Breast epithelium (tissue), 4 donors: ENCODE results near the gene PRR35. TPM values are rescaled to one million over a fixed set of nuclear protein-coding genes. Genes with fewer than 3 reads are reported as not detected.
A peak's percentile ranks its signal among the peaks of the same experiment; 100 is the strongest.

Experiments
- DNase-seq, 2 donors: peaks; one replicate each; pipeline ENCODE4 v3.0.0-alpha.2; 2019; ENCODE audit warnings: low spot score in 2 of 2
- H3K27ac ChIP-seq, 2 donors: fragments of 200-600 bp; sonication (generic) in 1 of 2; one replicate each; pipeline ENCODE4 v1.5.1; 2016 to 2019; ENCODE audit warnings: mild to moderate bottlenecking in 1 of 2
- H3K27me3 ChIP-seq, 2 donors: fragments of 200-600 bp; sonication (generic) in 1 of 2; one replicate each; pipeline versions ENCODE4 v1.5.1 to v1.6.0; 2017 to 2019; ENCODE audit warnings: control low read depth in 1 of 2, mild to moderate bottlenecking in 1 of 2
- H3K36me3 ChIP-seq: fragments of 200-600 bp; one replicate; pipeline ENCODE4 v1.5.1; 2019
- H3K4me1 ChIP-seq, 2 donors: fragments of 200-600 bp; sonication (generic); one replicate each; pipeline ENCODE4 v1.5.1; 2016 to 2019; ENCODE audit warnings: control low read depth in 1 of 2
- H3K4me3 ChIP-seq, 3 donors: fragments of 200-600 bp; sonication (generic); 1 replicate in 2 of 3; 2 replicates in 1 of 3; pipeline ENCODE4 v1.5.1; 2016 to 2019; ENCODE audit warnings: mild to moderate bottlenecking in 3 of 3, moderate library complexity in 2 of 3
- H3K9me3 ChIP-seq, 2 donors: fragments of 200-600 bp; sonication (generic) in 1 of 2; one replicate each; pipeline ENCODE4 v1.5.1; 2016 to 2019; ENCODE audit warnings: control low read depth in 1 of 2
- POLR2A ChIP-seq: fragments of 450-650 bp; IDR thresholded peaks from one replicate; pipeline ENCODE4 v1.6.1; 2016; ENCODE audit warnings: antibody characterized with exemption, mild to moderate bottlenecking, moderate library complexity
- POLR2AphosphoS5 ChIP-seq, 3 donors: sonication (generic); formaldehyde crosslinking; IDR thresholded peaks; one replicate each; pipeline ENCODE4 v1.6.1; 2017; ENCODE audit warnings: antibody characterized with exemption in 3 of 3
- intact Hi-C: fragments of 100-400 bp; cut with DNase I; formaldehyde crosslinking; loops from one replicate; pipeline ENCODE4 v1.15.1; 2023; ENCODE audit warnings: low total_unique reads
- total RNA-seq, 3 donors: library from RNA; depleted of rRNA; stranded (reverse); fragments of >200 nt; gene quantifications; one replicate each; pipeline ENCODE4 v1.1.0, GENCODE V29; 2016
- TF ChIP-seq, protein P1 (sequence below), 3 donors: fragments of 450-650 bp; IDR thresholded peaks; one replicate each; pipeline ENCODE4 v1.5.1; 2016 to 2017; ENCODE audit warnings: antibody characterized with exemption in 3 of 3, mild to moderate bottlenecking in 3 of 3, moderate library complexity in 3 of 3

Gene PRR35
- total RNA-seq: not detected

DNA sequence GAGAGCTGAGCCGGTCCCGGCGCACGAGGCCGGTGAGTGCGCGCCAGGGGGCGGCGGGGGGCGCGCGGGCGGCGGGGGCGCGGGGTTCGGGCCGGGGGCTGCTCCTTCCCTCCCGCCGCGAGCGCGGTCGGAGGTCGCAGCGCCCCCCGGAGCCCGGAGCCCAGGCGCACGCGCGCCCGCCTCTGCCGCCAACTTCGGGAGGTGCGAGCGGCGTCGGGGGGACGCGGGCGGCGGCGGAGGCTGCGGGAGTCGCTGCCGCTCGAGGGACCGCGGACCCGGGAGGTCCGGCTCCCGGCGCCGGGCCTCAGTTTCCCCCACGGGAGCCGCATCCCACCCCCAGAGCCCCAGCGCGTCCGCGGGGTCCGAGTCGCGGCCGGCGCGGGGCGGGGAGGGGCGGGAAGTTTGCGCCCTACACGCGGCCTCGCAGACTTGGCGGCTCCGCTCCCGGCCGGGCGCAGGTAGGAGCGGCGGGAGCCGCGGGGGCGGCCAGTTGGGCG, at the start of gene PRR35:
Gene PRR35, plus strand, starts transcription at position 191 of the 497 bp plus-strand sequence. CDS start 2,901 bp downstream, outside the sequence.
- no peaks in the 10 kb centered on the region for H3K9me3 ChIP-seq
- no peak for DNase-seq
- H3K4me3 ChIP-seq: peak within 1 kb of the TSS in 2 of 3 donors; percentile 29 to 60
- intact Hi-C loops: no loop called here
- no peaks in the 10 kb centered on the region for H3K36me3 ChIP-seq
- peaks cover 5 to 41% of the 10 kb centered on the region in 2 donors for H3K27me3 ChIP-seq
- TF ChIP-seq POLR2AphosphoS5 (IDR thresholded peaks at IDR 0.05) (no peak), POLR2A (no peak)
- TF ChIP-seq, protein P1, sequence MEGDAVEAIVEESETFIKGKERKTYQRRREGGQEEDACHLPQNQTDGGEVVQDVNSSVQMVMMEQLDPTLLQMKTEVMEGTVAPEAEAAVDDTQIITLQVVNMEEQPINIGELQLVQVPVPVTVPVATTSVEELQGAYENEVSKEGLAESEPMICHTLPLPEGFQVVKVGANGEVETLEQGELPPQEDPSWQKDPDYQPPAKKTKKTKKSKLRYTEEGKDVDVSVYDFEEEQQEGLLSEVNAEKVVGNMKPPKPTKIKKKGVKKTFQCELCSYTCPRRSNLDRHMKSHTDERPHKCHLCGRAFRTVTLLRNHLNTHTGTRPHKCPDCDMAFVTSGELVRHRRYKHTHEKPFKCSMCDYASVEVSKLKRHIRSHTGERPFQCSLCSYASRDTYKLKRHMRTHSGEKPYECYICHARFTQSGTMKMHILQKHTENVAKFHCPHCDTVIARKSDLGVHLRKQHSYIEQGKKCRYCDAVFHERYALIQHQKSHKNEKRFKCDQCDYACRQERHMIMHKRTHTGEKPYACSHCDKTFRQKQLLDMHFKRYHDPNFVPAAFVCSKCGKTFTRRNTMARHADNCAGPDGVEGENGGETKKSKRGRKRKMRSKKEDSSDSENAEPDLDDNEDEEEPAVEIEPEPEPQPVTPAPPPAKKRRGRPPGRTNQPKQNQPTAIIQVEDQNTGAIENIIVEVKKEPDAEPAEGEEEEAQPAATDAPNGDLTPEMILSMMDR (IDR thresholded peaks at IDR 0.05): no peak
- peaks cover 0 to 3% of the 10 kb centered on the region in 2 donors for H3K4me1 ChIP-seq
- H3K27ac ChIP-seq: no peak within 1 kb of the TSS

DNA sequence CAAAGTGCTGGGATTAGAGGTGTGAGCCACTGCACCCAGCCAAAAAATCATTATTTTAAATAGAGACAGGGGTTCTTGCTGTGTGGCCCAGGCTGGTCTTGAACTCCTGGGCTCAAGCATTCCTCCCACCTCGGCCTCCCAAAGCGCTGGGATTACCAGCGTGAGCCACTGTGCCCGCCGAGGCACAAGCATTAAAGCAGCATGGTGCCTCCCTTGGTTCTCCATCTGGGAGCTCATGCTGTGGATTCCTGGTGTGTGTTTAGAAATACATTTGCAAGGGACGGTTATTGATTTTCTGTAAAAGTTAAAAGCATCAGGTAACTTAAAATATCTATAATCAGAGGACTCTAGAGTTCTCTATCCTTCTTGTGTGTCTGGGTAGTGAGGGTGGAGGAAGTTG, 47.4 kb upstream of the PRR35 start:
- Histone ChIP-seq H3K4me3 (no peak overlapping the region), H3K36me3 (no peaks in the 10 kb centered on the region), H3K4me1 (no peaks in the 10 kb centered on the region), H3K27ac (no peak overlapping the region), H3K9me3 (no peaks in the 10 kb centered on the region), H3K27me3 (no peaks in the 10 kb centered on the region)
- intact Hi-C loops: no loop called here
- DNase-seq: no peak
- TF ChIP-seq POLR2A (no peak), POLR2AphosphoS5 (IDR thresholded peaks at IDR 0.05) (no peak)
- TF ChIP-seq, protein P1 (IDR thresholded peaks at IDR 0.05): no peak

DNA sequence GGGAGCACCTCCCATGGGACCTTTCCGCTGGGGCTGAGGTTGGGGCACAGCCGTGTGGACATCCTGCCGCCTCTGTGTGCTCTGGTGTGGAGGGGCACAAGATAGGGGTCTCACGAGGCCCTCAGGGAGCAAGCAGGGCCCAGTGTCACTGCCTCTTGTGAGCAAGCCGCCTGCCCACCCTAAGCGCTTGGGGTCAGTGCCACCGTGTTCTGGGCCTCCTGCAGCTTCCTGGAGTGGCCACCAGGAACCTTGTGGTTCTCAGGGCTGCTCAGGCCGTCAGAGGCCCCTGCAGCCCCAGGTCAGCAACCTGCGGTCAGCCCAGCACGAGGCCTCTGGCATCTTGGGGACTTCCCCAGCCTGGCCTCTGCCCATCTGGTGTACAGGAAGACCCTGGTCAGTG, 46.2 kb upstream of the PRR35 start:
- Histone ChIP-seq H3K36me3 (no peaks in the 10 kb centered on the region), H3K27me3 (no peaks in the 10 kb centered on the region), H3K9me3 (no peaks in the 10 kb centered on the region), H3K4me3 (no peak overlapping the region), H3K27ac (no peak overlapping the region), H3K4me1 (no peaks in the 10 kb centered on the region)
- intact Hi-C loops: no loop called here
- TF ChIP-seq POLR2AphosphoS5 (IDR thresholded peaks at IDR 0.05) (no peak), POLR2A (no peak)
- TF ChIP-seq, protein P1 (IDR thresholded peaks at IDR 0.05): no peak
- no peak for DNase-seq

DNA sequence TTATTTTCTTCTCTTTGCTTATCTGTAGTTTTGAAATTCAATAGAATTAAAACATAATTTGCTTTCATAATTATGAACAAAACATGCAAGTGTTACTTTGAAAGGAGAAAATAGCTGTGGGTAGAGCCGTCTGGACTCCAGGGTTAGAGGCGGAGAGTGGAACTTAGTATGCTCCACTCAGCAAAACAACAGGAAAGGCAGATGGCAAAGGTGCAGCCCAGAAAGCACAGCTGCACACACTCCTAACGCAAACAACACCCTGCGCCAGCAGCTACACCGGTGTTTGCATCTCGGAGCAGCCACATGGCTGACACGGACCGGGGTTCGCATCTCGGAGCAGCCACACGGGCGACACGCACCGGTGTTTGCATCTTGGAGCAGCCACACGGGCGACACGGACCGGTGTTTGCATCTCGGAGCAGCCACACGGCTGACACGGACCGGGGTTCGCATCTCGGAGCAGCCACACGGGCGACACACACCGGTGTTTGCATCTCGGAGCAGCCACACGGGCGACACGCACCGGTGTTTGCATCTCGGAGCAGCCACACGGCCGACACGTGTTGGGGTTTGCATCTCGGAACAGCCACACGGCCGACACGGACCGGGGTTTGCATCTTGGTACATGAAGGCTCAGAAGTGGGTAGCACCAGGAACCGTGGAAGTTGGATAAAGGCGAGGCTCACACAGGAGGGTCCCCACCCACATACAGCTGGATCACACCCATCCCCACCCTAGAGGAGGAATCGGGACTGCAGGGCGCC, 44.8 kb upstream of the PRR35 start:
- H3K36me3 ChIP-seq: no peaks in the 10 kb centered on the region
- no peak for TF ChIP-seq POLR2A
- TF ChIP-seq, protein P1 (IDR thresholded peaks at IDR 0.05): no peak
- no peak for TF ChIP-seq POLR2AphosphoS5 (IDR thresholded peaks at IDR 0.05)
- H3K4me3 ChIP-seq: no peak overlapping the region
- H3K27ac ChIP-seq: no peak overlapping the region
- H3K27me3 ChIP-seq: no peaks in the 10 kb centered on the region
- DNase-seq: no peak
- H3K9me3 ChIP-seq: no peaks in the 10 kb centered on the region
- H3K4me1 ChIP-seq: no peaks in the 10 kb centered on the region
- intact Hi-C loops: no loop called here

DNA sequence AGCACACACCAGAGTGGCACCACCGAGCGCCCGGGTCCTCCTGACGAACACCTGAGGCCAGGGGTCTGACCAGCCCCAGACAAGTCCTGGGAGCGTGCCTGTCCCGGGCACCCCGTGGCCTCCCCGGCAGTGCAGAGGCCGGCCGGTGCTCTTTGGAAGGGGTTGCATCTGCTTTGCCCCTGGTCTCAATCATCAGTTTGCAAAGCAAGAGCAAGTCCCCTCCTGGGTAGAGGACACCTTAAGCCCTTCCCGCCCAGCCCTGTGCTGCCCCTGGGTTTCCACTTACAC, 44.3 kb upstream of the PRR35 start:
- no peak for DNase-seq
- intact Hi-C loops: no loop called here
- no peaks in the 10 kb centered on the region for H3K27me3 ChIP-seq
- H3K27ac ChIP-seq: no peak overlapping the region
- H3K9me3 ChIP-seq: no peaks in the 10 kb centered on the region
- H3K36me3 ChIP-seq: no peaks in the 10 kb centered on the region
- no peak overlapping the region for H3K4me3 ChIP-seq
- no peaks in the 10 kb centered on the region for H3K4me1 ChIP-seq
- TF ChIP-seq POLR2AphosphoS5 (IDR thresholded peaks at IDR 0.05) (no peak), POLR2A (no peak)
- TF ChIP-seq, protein P1 (IDR thresholded peaks at IDR 0.05): no peak
